ENCODE measurements around the gene OR2D2. TPM values are rescaled to one million over a fixed set of nuclear protein-coding genes. Genes with fewer than 3 reads are reported as not detected.

The OR2D2 gene
- total RNA-seq, 2 experiments from 2014 or later = not detected

GRCh38 chr11:6864438-6864837 is 27.9 kb downstream of the OR2D2 start:
- Mint-ChIP-seq H3K4me3 (no peak overlapping the region), H3K9me3 (no peaks in the 10 kb centered on the region), H3K4me1 (ENCODE audit: low read depth) (no peaks in the 10 kb centered on the region), H3K36me3 (ENCODE audit: low read depth) (no peaks in the 10 kb centered on the region), H3K27me3 (peaks cover 6% of the 10 kb centered on the region), H3K27ac (no peak overlapping the region)
- DNase-seq (no peak), ATAC-seq (ENCODE audit: poor library complexity) (no peak)
- no peaks in the 10 kb centered on the region for H3K9me3 ChIP-seq (ENCODE audit: control insufficient read depth in 1 of 2, insufficient read depth in 1 of 2, low read length in 2 of 2)
- CTCF ChIA-PET = no interaction called here
- no peak for TF ChIP-seq CTCF (IDR thresholded peaks at IDR 0.05)
- H3K4me1 ChIP-seq (ENCODE audit: insufficient read depth, low read length) = no peaks in the 10 kb centered on the region
- no peak overlapping the region for H3K4me3 ChIP-seq (ENCODE audit: low read length)
- H3K27ac ChIP-seq (ENCODE audit: low read depth in 1 of 2, low read length in 2 of 2) = no peak overlapping the region
- POLR2A ChIA-PET = no interaction called here
- no peaks in the 10 kb centered on the region for H3K36me3 ChIP-seq (ENCODE audit: insufficient read depth, low read length)
- intact Hi-C loops (cut with DNase I, micrococcal nuclease) = no loop called here
- H3K27me3 ChIP-seq (ENCODE audit: control insufficient read depth in 1 of 2, insufficient read depth in 2 of 2, low read length in 2 of 2) = peaks cover 0 to 3% of the 10 kb centered on the region in 2 experiments

- intact Hi-C loops (cut with DNase I, micrococcal nuclease) = no loop called here
These were observed 29.3 kb downstream of the OR2D2 start, which contains the start of gene OR10A2 for GRCh38 chr11:6862961-6863360. Gene OR10A2 (plus strand): TSS chr11:6863057. CDS start chr11:6869755, 6,698 bp downstream.

GRCh38 chr11:6856871-6857270 is 35.4 kb downstream of the OR2D2 start:
- ChIA-PET POLR2A (no interaction called here), CTCF (no interaction called here)
- intact Hi-C loops (cut with DNase I, micrococcal nuclease) = no loop called here
- no peak overlapping the region for H3K27ac ChIP-seq (ENCODE audit: low read depth in 1 of 2, low read length in 2 of 2)
- Mint-ChIP-seq H3K27ac (no peak overlapping the region), H3K36me3 (ENCODE audit: low read depth) (no peaks in the 10 kb centered on the region), H3K9me3 (peaks cover 4% of the 10 kb centered on the region), H3K27me3 (peaks cover 6% of the 10 kb centered on the region), H3K4me1 (ENCODE audit: low read depth) (no peaks in the 10 kb centered on the region), H3K4me3 (no peak overlapping the region)
- peaks cover 3% of the 10 kb centered on the region in 2 experiments for H3K27me3 ChIP-seq (ENCODE audit: control insufficient read depth in 1 of 2, insufficient read depth in 2 of 2, low read length in 2 of 2)
- no peaks in the 10 kb centered on the region for H3K4me1 ChIP-seq (ENCODE audit: insufficient read depth, low read length)
- no peak overlapping the region for H3K4me3 ChIP-seq (ENCODE audit: low read length)
- peaks cover 4 to 9% of the 10 kb centered on the region in 2 experiments for H3K9me3 ChIP-seq (ENCODE audit: control insufficient read depth in 1 of 2, insufficient read depth in 1 of 2, low read length in 2 of 2)
- DNase-seq (no peak), ATAC-seq (ENCODE audit: poor library complexity) (no peak)
- no peaks in the 10 kb centered on the region for H3K36me3 ChIP-seq (ENCODE audit: insufficient read depth, low read length)
- no peak for TF ChIP-seq CTCF (IDR thresholded peaks at IDR 0.05)

More at GRCh38 chr11:6862961-6863360, 29.3 kb downstream of the OR2D2 start, which contains the start of gene OR10A2:
- no peaks in the 10 kb centered on the region for H3K4me1 ChIP-seq (ENCODE audit: insufficient read depth, low read length)
- ATAC-seq (ENCODE audit: poor library complexity) (no peak), DNase-seq (no peak)
- H3K27me3 Mint-ChIP-seq = peaks cover 6% of the 10 kb centered on the region
- H3K27ac Mint-ChIP-seq = no peak within 1 kb of the TSS
- no peaks in the 10 kb centered on the region for H3K36me3 ChIP-seq (ENCODE audit: insufficient read depth, low read length)
- H3K27me3 ChIP-seq (ENCODE audit: control insufficient read depth in 1 of 2, insufficient read depth in 2 of 2, low read length in 2 of 2) = peaks cover 0 to 3% of the 10 kb centered on the region in 2 experiments
- ChIA-PET POLR2A (no interaction called here), CTCF (interaction anchor here (1.6 kb wide), 1 partner anchor 9 kb away, joined by 5 read pairs; no protein-coding TSS in a partner anchor)
- no peak within 1 kb of the TSS for H3K4me3 ChIP-seq (ENCODE audit: low read length)
- no peak within 1 kb of the TSS for H3K27ac ChIP-seq (ENCODE audit: low read depth in 1 of 2, low read length in 2 of 2)
- H3K4me1 Mint-ChIP-seq (ENCODE audit: low read depth) = no peaks in the 10 kb centered on the region
- no peaks in the 10 kb centered on the region for H3K36me3 Mint-ChIP-seq (ENCODE audit: low read depth)
- TF ChIP-seq CTCF (IDR thresholded peaks at IDR 0.05) = no peak
- peaks cover 0 to 4% of the 10 kb centered on the region in 2 experiments for H3K9me3 ChIP-seq (ENCODE audit: control insufficient read depth in 1 of 2, insufficient read depth in 1 of 2, low read length in 2 of 2)
- H3K4me3 Mint-ChIP-seq = no peak within 1 kb of the TSS
- no peaks in the 10 kb centered on the region for H3K9me3 Mint-ChIP-seq

All from CD4-positive, alpha-beta T cell (primary cell).